ENCODE measurements around the gene INTS7. TPM values are rescaled to one million over a fixed set of nuclear protein-coding genes. Genes with fewer than 3 reads are reported as not detected.
"Not testable (repeated sequence)": the region's sequence is repeated elsewhere in the genome, so short reads cannot be mapped to it uniquely, and the experiment has no call there.

INTS7 gene
- total RNA-seq, 3 donors from 2014 or later = 6.6 to 16.7 (median 10.8) TPM

GRCh38 chr1:212024469-212025149 lies 10.7 kb downstream of the INTS7 start:
- Histone ChIP-seq H3K4me1 (no peaks in the 10 kb centered on the region), H3K27me3 (no peaks in the 10 kb centered on the region), H3K36me3 (no peaks in the 10 kb centered on the region), H3K9me3 (no peaks in the 10 kb centered on the region), H3K27ac (no peak overlapping the region), H3K4me3 (no peak overlapping the region)
- intact Hi-C loops (cut with DNase I; ENCODE audit: low total_unique reads) = no loop called here
- TF ChIP-seq POLR2AphosphoS5 (IDR thresholded peaks at IDR 0.05) = no peak
- TF ChIP-seq CTCF (IDR thresholded peaks at IDR 0.05) = no peak
- no peak for TF ChIP-seq POLR2A (IDR thresholded peaks at IDR 0.05)
- no peak for DNase-seq (ENCODE audit: low spot score in 2 of 2)

GRCh38 chr1:212022908-212023307 lies 12.4 kb downstream of the INTS7 start:
- H3K27me3 ChIP-seq; DNase-seq (ENCODE audit: low spot score in 2 of 2); H3K4me1 ChIP-seq; intact Hi-C loops (cut with DNase I; ENCODE audit: low total_unique reads); H3K9me3 ChIP-seq; H3K36me3 ChIP-seq; H3K4me3 ChIP-seq; H3K27ac ChIP-seq: not testable (repeated sequence)

GRCh38 chr1:212021563-212021962 lies 13.8 kb downstream of the INTS7 start:
- intact Hi-C loops (cut with DNase I; ENCODE audit: low total_unique reads) = no loop called here
- Histone ChIP-seq H3K27me3 (no peaks in the 10 kb centered on the region), H3K9me3 (no peaks in the 10 kb centered on the region), H3K4me3 (no peak overlapping the region), H3K4me1 (no peaks in the 10 kb centered on the region), H3K36me3 (no peaks in the 10 kb centered on the region), H3K27ac (no peak overlapping the region)
- TF ChIP-seq CTCF (IDR thresholded peaks at IDR 0.05) (no peak), POLR2AphosphoS5 (IDR thresholded peaks at IDR 0.05) (no peak), POLR2A (IDR thresholded peaks at IDR 0.05) (no peak)
- no peak for DNase-seq (ENCODE audit: low spot score in 2 of 2)

GRCh38 chr1:212020975-212021374 lies 14.4 kb downstream of the INTS7 start:
- H3K27me3 ChIP-seq = no peaks in the 10 kb centered on the region
- no peak overlapping the region for H3K4me3 ChIP-seq
- no peak for DNase-seq (ENCODE audit: low spot score in 2 of 2)
- no peaks in the 10 kb centered on the region for H3K4me1 ChIP-seq
- no peak for TF ChIP-seq POLR2AphosphoS5 (IDR thresholded peaks at IDR 0.05)
- no peak for TF ChIP-seq POLR2A (IDR thresholded peaks at IDR 0.05)
- no peak for TF ChIP-seq CTCF (IDR thresholded peaks at IDR 0.05)
- H3K9me3 ChIP-seq = no peaks in the 10 kb centered on the region
- intact Hi-C loops (cut with DNase I; ENCODE audit: low total_unique reads) = no loop called here
- H3K36me3 ChIP-seq = no peaks in the 10 kb centered on the region
- H3K27ac ChIP-seq = no peak overlapping the region

- no peaks in the 10 kb centered on the region for H3K36me3 ChIP-seq
- no peak overlapping the region for H3K4me3 ChIP-seq
- no peak overlapping the region for H3K27ac ChIP-seq
- DNase-seq (ENCODE audit: low spot score in 2 of 2) = no peak
- H3K27me3 ChIP-seq = no peaks in the 10 kb centered on the region
- intact Hi-C loops (cut with DNase I; ENCODE audit: low total_unique reads) = no loop called here
- H3K4me1 ChIP-seq = no peaks in the 10 kb centered on the region
- H3K9me3 ChIP-seq = no peaks in the 10 kb centered on the region
- TF ChIP-seq POLR2A (IDR thresholded peaks at IDR 0.05) = no peak
- no peak for TF ChIP-seq CTCF (IDR thresholded peaks at IDR 0.05)
- TF ChIP-seq POLR2AphosphoS5 (IDR thresholded peaks at IDR 0.05) = no peak
These were observed 21.7 kb downstream of the INTS7 start for GRCh38 chr1:212013672-212014071.

Measured in breast epithelium (tissue), 4 donors.